K562 (cell line): ENCODE measurements around the gene ALG13. TPM values are rescaled to one million over a fixed set of nuclear protein-coding genes. Genes with fewer than 3 reads are reported as not detected.

ENCODE experiments used
- ATAC-seq: fragments of 200-7000 bp; cut with Tn5 transposase; 3 replicates; pipeline ENCODE4 v1.9.1; 2020; ENCODE audit warnings: moderate library complexity
- BruUV-seq: library from RNA; stranded (reverse); fragments of 400-500 nt; replicated peaks from 2 replicates; lab custom pipeline; 2021; lab: Mats Ljungman, UMichigan
- CTCF ChIA-PET: fragments of 300-600 bp; formaldehyde crosslinking; extraction: SDS; loops from one replicate; lab custom pipeline; 2021; ENCODE audit warnings: low intra/inter-chr PET ratio; lab: Yijun Ruan, JAX
- POLR2A ChIA-PET: fragments of 300-600, 350-650 bp; sonication (Branson Sonifier 250); formaldehyde crosslinking; extraction: SDS; loops from one replicate; lab custom pipeline; 2021; ENCODE audit warnings: antibody characterized with exemption, inconsistent platforms; lab: Yijun Ruan, JAX
- DNase-seq, 4 experiments: peaks; one replicate each; pipeline versions ENCODE4 v3.0.0 to v3.0.0-alpha.2; 2011 to 2018; ENCODE audit warnings: low spot score in 3 of 4, mixed read lengths in 3 of 4; ENCODE audit errors: extremely low read depth in 1 of 4
- FAIRE-seq: peaks from 2 replicates; lab custom pipeline; 2011; peaks lifted over from hg19 to GRCh38; lab: Jason Lieb, UNC
- H2AFZ ChIP-seq: 2 replicates; pipeline ENCODE4 v1.6.0; 2011; ENCODE audit warnings: low read depth, low read length, control low read depth, inconsistent platforms
- H3K27ac ChIP-seq: fragments of 200-600 bp; 3 replicates; pipeline ENCODE4 v1.8.0; 2011; ENCODE audit warnings: low read depth, mild to moderate bottlenecking, control low read depth, inconsistent platforms, low read length, moderate library complexity, mixed read lengths; ENCODE audit errors: extremely low read depth
- H3K27me3 ChIP-seq, 2 experiments: fragments of 300-600 bp in 1 of 2; 2 replicates in 1 of 2; 3 replicates in 1 of 2; pipeline versions ENCODE4 v1.6.0 to v1.8.0; 2011; ENCODE audit warnings: inconsistent platforms in 2 of 2, low read length in 2 of 2, mild to moderate bottlenecking in 1 of 2, mixed read lengths in 1 of 2, moderate library complexity in 1 of 2; ENCODE audit not compliant: control insufficient read depth in 2 of 2, insufficient read depth in 2 of 2
- H3K36me3 ChIP-seq: fragments of 300-600 bp; 3 replicates; pipeline ENCODE4 v1.8.0; 2011; ENCODE audit warnings: mild to moderate bottlenecking, low read length, inconsistent platforms; ENCODE audit not compliant: control insufficient read depth, insufficient read depth
- H3K4me1 ChIP-seq, 2 experiments: fragments of 200-600 bp in 1 of 2; replicated peaks in 1 of 2; 2 replicates in 1 of 2; 3 replicates in 1 of 2; pipeline versions ENCODE4 v1.5.1 to v1.8.0; 2011; ENCODE audit warnings: inconsistent platforms in 2 of 2, low read length in 2 of 2, mild to moderate bottlenecking in 1 of 2, mixed read lengths in 1 of 2, moderate library complexity in 1 of 2; ENCODE audit not compliant: control insufficient read depth in 2 of 2, insufficient read depth in 2 of 2
- H3K4me2 ChIP-seq: 2 replicates; pipeline ENCODE4 v1.6.1; 2011; ENCODE audit warnings: low read length, control low read depth, inconsistent platforms, mixed read lengths; ENCODE audit not compliant: insufficient read depth
- H3K4me3 ChIP-seq: fragments of 200-600 bp; sonication (generic), shearing (Covaris generic); 2 replicates; pipeline ENCODE4 v1.5.1; 2016; ENCODE audit warnings: control low read depth, inconsistent platforms
- H3K79me2 ChIP-seq: fragments of 200-600 bp; 3 replicates; pipeline ENCODE4 v1.8.0; 2011; ENCODE audit warnings: low read length, inconsistent platforms; ENCODE audit not compliant: control insufficient read depth, insufficient read depth
- H3K9ac ChIP-seq, 2 experiments: 2 replicates each; pipeline versions ENCODE4 v1.6.0 to v1.6.1; 2011; ENCODE audit warnings: low read depth in 2 of 2, low read length in 2 of 2, control low read depth in 1 of 2, inconsistent platforms in 1 of 2, mild to moderate bottlenecking in 1 of 2, mixed read lengths in 1 of 2; ENCODE audit not compliant: insufficient read depth in 1 of 2
- H3K9me1 ChIP-seq: one replicate; pipeline ENCODE4 v1.6.0; 2011; ENCODE audit warnings: inconsistent platforms, mild to moderate bottlenecking, low read length, moderate library complexity; ENCODE audit not compliant: control insufficient read depth, insufficient read depth
- H3K9me3 ChIP-seq: replicated peaks from 2 replicates; pipeline ENCODE4 v1.5.1; 2011; ENCODE audit warnings: low read depth, low read length, inconsistent platforms; ENCODE audit not compliant: control insufficient read depth, insufficient read depth
- H4K20me1 ChIP-seq: replicated peaks from 2 replicates; pipeline ENCODE4 v1.6.1; 2011; ENCODE audit warnings: low read length, inconsistent platforms, mixed read lengths; ENCODE audit not compliant: control insufficient read depth, insufficient read depth
- ELK3 ChIP-seq: fragments of 450-650 bp; formaldehyde crosslinking; IDR thresholded peaks from 2 replicates; pipeline ENCODE4 v1.4.0; 2020; ENCODE audit warnings: mild to moderate bottlenecking
- GATA2 ChIP-seq: sonication (generic); formaldehyde crosslinking; IDR thresholded peaks from 2 replicates; pipeline ENCODE4 v1.4.0; 2020; ENCODE audit warnings: mild to moderate bottlenecking, missing genetic modification reagents
- HMG20B ChIP-seq: fragments of 250-450 bp; sonication (Bioruptor Pico); IDR thresholded peaks from 2 replicates; pipeline ENCODE4 v1.5.0; 2021; ENCODE audit warnings: mild to moderate bottlenecking
- IFI16 ChIP-seq: fragments of 250-450 bp; sonication (Bioruptor Pico); IDR thresholded peaks from 2 replicates; pipeline ENCODE4 v2.1.2; 2022; ENCODE audit warnings: mild to moderate bottlenecking, inconsistent platforms
- IRF2 ChIP-seq: sonication (generic); formaldehyde crosslinking; IDR thresholded peaks from 2 replicates; pipeline ENCODE4 v1.8.1; 2022; ENCODE audit warnings: mild to moderate bottlenecking, missing genetic modification reagents
- PHF8 ChIP-seq: fragments of 200-600 bp; sonication (generic); IDR thresholded peaks from 2 replicates; pipeline ENCODE4 v1.6.1; 2012; ENCODE audit warnings: mixed run types, mild to moderate bottlenecking, inconsistent platforms, low read length, moderate library complexity, borderline replicate concordance
- SETDB1 ChIP-seq: IDR thresholded peaks from one replicate; pipeline ENCODE4 v1.6.1; 2012; ENCODE audit warnings: low read length, control low read depth, inconsistent platforms
- XRCC4 ChIP-seq: IDR thresholded peaks from one replicate; pipeline ENCODE4 v1.6.1; 2011; ENCODE audit not compliant: insufficient read depth, insufficient read length; ENCODE audit errors: extremely low read depth
- ZNF143 ChIP-seq: sonication (generic); formaldehyde crosslinking; IDR thresholded peaks from 2 replicates; pipeline ENCODE4 v1.9.0; 2022; ENCODE audit warnings: mild to moderate bottlenecking, missing genetic modification reagents
- ZNF165 ChIP-seq: fragments of 250-450 bp; sonication (Bioruptor Pico); IDR thresholded peaks from 2 replicates; pipeline ENCODE4 v1.4.0; 2020; ENCODE audit warnings: borderline replicate concordance
- ZNF551 ChIP-seq: fragments of 250-450 bp; sonication (Bioruptor Pico); IDR thresholded peaks from 2 replicates; pipeline ENCODE4 v1.5.0; 2021; ENCODE audit warnings: mild to moderate bottlenecking, moderate library complexity
- WGBS: fragments of 100-300 bp; shearing (Covaris generic); methylation state at CpG from one replicate; pipeline ENCODE4 v1.1.6; 2016; ENCODE audit warnings: low coverage, mixed read lengths; ENCODE audit not compliant: insufficient coverage; ENCODE audit errors: missing lambda C conversion rate; 5-methylcytosine and 5-hydroxymethylcytosine counted together
- in situ Hi-C: fragments of 300-500 bp; cut with MboI; formaldehyde crosslinking; loops from 4 replicates; pipeline ENCODE4 v1.15.0; 2018; ENCODE audit warnings: inconsistent platforms, mixed read lengths
- intact Hi-C: fragments of 100-400 bp; cut with micrococcal nuclease; formaldehyde crosslinking; loops from 2 replicates; pipeline ENCODE4 v1.14.2; 2022
- polyA plus RNA-seq, 8 experiments: library from polyadenylated mRNA; depleted of rRNA in 4 of 8; stranded (reverse) in 5 of 8; unstranded in 3 of 8; fragments of >200 nt; fragmentation: Nextera tagmentation in 2 of 8; fragmentation: Illumina TruSeq in 1 of 8; extraction: Ambion mirVana in 2 of 8; extraction: Trizol in 1 of 8; gene quantifications; 2 replicates each; pipeline versions ENCODE4 v1.2.1 to v1.2.3, GENCODE V29; 2011 to 2014; ENCODE audit warnings: inconsistent platforms in 1 of 8, missing spikeins in 1 of 8
- total RNA-seq, 7 experiments: library from RNA; depleted of rRNA in 6 of 7; stranded (reverse); fragments of >200 nt in 6 of 7; fragmentation: Illumina TruSeq in 2 of 7; extraction: Trizol in 2 of 7; gene quantifications; 2 replicates each; pipeline versions ENCODE4 v1.2.1 to v1.2.3, GENCODE V29; 2011 to 2021; ENCODE audit warnings: low replicate concordance in 1 of 7
- TF ChIP-seq, protein P1 (sequence below): sonication (generic); formaldehyde crosslinking; IDR thresholded peaks from 2 replicates; pipeline ENCODE4 v1.8.0; 2022; ENCODE audit warnings: missing genetic modification reagents, mild to moderate bottlenecking, moderate library complexity, borderline replicate concordance
- TF ChIP-seq, protein P2 (sequence below), 3 experiments: fragments of 200-800 bp in 1 of 3; fragments of 250-450 bp in 1 of 3; fragments of 450-650 bp in 1 of 3; sonication (Bioruptor Pico) in 1 of 3; sonication (Bioruptor generic) in 1 of 3; formaldehyde crosslinking in 1 of 3; IDR thresholded peaks; 2 replicates each; pipeline versions ENCODE4 v1.6.1 to v1.8.0; 2016 to 2022; ENCODE audit warnings: mild to moderate bottlenecking in 2 of 3, missing genetic modification characterization in 2 of 3, missing compliant biosample characterization in 1 of 3, moderate library complexity in 1 of 3
- TF ChIP-seq, protein P3 (sequence below), 2 experiments: IDR thresholded peaks; 2 replicates each; pipeline ENCODE4 v1.6.1; 2011; ENCODE audit warnings: borderline replicate concordance in 1 of 2, control low read depth in 1 of 2, low read depth in 1 of 2, low read length in 1 of 2, mild to moderate bottlenecking in 1 of 2, mixed read lengths in 1 of 2, moderate library complexity in 1 of 2; ENCODE audit not compliant: insufficient read depth in 1 of 2, insufficient read length in 1 of 2, poor library complexity in 1 of 2, severe bottlenecking in 1 of 2; ENCODE audit errors: extremely low read depth in 1 of 2

ALG13 gene
- total and polyA plus RNA-seq, 9 of the 15 experiments (the other 6 are each of a cell fraction or from before 2014, with no cell fraction given): 40.3 to 117 (median 68.2) TPM

- TF ChIP-seq, protein P1, sequence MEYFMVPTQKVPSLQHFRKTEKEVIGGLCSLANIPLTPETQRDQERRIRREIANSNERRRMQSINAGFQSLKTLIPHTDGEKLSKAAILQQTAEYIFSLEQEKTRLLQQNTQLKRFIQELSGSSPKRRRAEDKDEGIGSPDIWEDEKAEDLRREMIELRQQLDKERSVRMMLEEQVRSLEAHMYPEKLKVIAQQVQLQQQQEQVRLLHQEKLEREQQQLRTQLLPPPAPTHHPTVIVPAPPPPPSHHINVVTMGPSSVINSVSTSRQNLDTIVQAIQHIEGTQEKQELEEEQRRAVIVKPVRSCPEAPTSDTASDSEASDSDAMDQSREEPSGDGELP (CRISPR knock-in tag): no peak
- TF ChIP-seq HMG20B (CRISPR knock-in tag) (no peak), IFI16 (CRISPR knock-in tag) (no peak)
- TF ChIP-seq, protein P2, sequence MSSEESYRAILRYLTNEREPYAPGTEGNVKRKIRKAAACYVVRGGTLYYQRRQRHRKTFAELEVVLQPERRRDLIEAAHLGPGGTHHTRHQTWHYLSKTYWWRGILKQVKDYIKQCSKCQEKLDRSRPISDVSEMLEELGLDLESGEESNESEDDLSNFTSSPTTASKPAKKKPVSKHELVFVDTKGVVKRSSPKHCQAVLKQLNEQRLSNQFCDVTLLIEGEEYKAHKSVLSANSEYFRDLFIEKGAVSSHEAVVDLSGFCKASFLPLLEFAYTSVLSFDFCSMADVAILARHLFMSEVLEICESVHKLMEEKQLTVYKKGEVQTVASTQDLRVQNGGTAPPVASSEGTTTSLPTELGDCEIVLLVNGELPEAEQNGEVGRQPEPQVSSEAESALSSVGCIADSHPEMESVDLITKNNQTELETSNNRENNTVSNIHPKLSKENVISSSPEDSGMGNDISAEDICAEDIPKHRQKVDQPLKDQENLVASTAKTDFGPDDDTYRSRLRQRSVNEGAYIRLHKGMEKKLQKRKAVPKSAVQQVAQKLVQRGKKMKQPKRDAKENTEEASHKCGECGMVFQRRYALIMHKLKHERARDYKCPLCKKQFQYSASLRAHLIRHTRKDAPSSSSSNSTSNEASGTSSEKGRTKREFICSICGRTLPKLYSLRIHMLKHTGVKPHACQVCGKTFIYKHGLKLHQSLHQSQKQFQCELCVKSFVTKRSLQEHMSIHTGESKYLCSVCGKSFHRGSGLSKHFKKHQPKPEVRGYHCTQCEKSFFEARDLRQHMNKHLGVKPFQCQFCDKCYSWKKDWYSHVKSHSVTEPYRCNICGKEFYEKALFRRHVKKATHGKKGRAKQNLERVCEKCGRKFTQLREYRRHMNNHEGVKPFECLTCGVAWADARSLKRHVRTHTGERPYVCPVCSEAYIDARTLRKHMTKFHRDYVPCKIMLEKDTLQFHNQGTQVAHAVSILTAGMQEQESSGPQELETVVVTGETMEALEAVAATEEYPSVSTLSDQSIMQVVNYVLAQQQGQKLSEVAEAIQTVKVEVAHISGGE (CRISPR knock-in tag; IDR thresholded peaks at IDR 0.05): no peak
Observed at GRCh38 chrX:111756486-111756885, 75.5 kb downstream of the ALG13 start (continued).

GRCh38 chrX:111759686-111760085 lies 78.7 kb downstream of the ALG13 start:
- no TSS peak for BruUV-seq
- no peaks in the 10 kb centered on the region for H4K20me1 ChIP-seq
- ChIA-PET CTCF (no interaction called here), POLR2A (no interaction called here)
- H3K79me2 ChIP-seq: no peaks in the 10 kb centered on the region
- H3K4me1 ChIP-seq: no peaks in the 10 kb centered on the region
- intact Hi-C loops (no loop called here), in situ Hi-C loops (no loop called here)
- H3K9me1 ChIP-seq: no peaks in the 10 kb centered on the region
- no peak overlapping the region for H3K9ac ChIP-seq
- FAIRE-seq: no peak
- no peak overlapping the region for H3K4me2 ChIP-seq
- 100% methylated on average over 2 of the region's 2 CpGs for WGBS
- H3K27ac ChIP-seq: no peak overlapping the region
- H3K27me3 ChIP-seq: no peaks in the 10 kb centered on the region
- H3K9me3 ChIP-seq: no peaks in the 10 kb centered on the region
- ATAC-seq: no peak
- H3K4me3 ChIP-seq: no peak overlapping the region
- TF ChIP-seq ZNF165 (CRISPR knock-in tag) (no peak), ZNF143 (no peak), SETDB1 (no peak), XRCC4 (no peak), ZNF551 (CRISPR knock-in tag) (no peak), ELK3 (no peak), PHF8 (no peak), IRF2 (CRISPR knock-in tag) (no peak), GATA2 (CRISPR knock-in tag) (no peak)
- TF ChIP-seq, protein P3, sequence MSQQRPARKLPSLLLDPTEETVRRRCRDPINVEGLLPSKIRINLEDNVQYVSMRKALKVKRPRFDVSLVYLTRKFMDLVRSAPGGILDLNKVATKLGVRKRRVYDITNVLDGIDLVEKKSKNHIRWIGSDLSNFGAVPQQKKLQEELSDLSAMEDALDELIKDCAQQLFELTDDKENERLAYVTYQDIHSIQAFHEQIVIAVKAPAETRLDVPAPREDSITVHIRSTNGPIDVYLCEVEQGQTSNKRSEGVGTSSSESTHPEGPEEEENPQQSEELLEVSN (IDR thresholded peaks at IDR 0.05; ENCODE audit: borderline replicate concordance in 1 of 2, extremely low read depth in 1 of 2, insufficient read depth in 1 of 2, insufficient read length in 1 of 2, low read depth in 1 of 2, low read length in 1 of 2, poor library complexity in 1 of 2, severe bottlenecking in 1 of 2): no peak
- no peak overlapping the region for H2AFZ ChIP-seq
- H3K36me3 ChIP-seq: peaks cover 3% of the 10 kb centered on the region; the same call in 1 of the 3 replicates
- no peak for DNase-seq
